ENCODE data around the gene HDLBP.

The HDLBP gene

DNA sequence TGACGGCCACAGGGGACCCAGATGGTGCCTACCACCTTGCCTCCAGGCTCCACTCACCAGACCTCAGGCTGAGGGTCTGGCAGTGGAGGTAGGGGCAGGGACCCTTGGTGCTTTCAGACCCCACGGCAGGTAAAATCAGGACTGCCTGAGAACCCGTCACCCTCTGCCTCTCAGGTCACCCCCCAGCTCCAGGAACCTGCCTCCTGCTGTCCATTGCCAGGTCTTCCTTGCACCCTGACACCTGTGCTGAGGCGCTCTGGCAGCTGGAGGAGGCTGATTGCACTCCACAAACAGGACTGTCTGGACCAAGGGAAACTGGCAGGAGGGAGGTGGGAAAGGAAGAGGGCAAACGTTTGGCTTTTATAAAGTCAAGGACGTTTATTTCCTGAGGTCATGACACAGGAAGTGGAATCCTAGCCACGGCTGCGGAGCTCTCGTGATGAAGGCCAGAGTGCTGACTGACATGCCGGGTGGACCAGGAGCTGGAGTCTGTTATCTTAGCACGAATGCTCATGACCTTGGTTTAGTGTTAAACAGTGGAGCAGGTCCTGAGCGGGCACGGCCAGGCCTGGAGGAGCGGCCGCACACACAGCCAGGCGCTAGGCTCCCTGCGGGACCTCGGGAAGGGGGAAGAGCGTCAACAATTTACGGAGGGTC is 86.5 kb downstream of the HDLBP start:
- no peak for DNase-seq (ENCODE audit: low spot score)

DNA sequence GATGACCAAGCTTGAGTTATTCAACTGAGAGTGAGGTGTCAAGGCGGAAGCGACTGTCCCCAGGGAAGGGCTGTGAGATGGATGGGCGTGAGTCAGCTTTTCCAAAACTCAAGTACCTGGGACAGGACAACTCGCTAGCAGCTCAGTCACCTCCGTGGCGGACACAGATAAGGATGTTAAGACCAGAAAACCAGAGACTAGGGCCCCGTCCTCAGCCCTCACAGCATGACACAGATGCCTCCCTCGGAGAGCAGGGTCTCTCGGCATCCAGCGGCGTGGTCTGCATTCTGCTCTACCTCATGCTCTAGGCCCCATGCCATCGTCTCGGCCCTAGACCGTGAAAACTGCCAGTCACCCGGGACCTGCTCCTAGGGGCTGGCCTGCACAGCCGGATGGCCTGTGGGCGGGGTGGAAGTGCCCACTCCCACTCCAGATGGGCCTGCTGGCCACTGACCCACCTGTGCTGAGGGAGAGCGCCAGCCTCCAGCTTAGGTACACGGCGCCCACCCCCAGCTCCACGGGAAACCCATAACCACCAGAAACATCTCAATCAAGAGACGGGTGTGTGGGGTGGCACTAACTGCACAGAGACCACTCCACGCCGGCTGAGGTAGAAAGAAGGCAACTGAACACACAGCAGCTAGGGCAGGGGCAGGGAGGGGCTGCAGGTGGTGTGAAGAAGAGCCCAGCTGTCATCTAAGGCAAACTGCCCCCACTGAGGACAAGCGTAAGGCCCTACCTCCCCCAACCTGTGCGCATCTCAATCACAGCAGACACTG is 87.2 kb downstream of the HDLBP start:
- DNase-seq (ENCODE audit: low spot score) = no peak

DNA sequence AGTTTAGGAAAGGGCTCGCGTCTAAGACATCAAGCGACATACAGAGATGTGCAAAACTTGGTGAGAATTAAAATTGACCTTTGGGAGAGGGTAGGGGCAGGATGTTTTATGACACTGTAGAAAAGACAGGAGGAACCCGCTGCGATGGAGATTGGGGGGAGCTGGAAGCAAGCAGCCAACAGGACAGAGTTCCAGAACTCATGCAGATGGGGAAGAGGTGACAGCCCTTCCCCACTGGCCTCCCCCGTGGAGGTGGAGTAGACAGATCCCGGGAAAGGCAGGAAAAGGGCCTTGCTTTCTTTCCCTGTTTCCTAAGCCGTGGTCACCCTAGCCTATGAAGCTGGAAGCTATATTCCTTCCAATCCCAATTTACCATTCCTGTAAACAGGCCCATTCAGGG is 87.9 kb downstream of the HDLBP start:
- no peak for DNase-seq (ENCODE audit: low spot score)

DNA sequence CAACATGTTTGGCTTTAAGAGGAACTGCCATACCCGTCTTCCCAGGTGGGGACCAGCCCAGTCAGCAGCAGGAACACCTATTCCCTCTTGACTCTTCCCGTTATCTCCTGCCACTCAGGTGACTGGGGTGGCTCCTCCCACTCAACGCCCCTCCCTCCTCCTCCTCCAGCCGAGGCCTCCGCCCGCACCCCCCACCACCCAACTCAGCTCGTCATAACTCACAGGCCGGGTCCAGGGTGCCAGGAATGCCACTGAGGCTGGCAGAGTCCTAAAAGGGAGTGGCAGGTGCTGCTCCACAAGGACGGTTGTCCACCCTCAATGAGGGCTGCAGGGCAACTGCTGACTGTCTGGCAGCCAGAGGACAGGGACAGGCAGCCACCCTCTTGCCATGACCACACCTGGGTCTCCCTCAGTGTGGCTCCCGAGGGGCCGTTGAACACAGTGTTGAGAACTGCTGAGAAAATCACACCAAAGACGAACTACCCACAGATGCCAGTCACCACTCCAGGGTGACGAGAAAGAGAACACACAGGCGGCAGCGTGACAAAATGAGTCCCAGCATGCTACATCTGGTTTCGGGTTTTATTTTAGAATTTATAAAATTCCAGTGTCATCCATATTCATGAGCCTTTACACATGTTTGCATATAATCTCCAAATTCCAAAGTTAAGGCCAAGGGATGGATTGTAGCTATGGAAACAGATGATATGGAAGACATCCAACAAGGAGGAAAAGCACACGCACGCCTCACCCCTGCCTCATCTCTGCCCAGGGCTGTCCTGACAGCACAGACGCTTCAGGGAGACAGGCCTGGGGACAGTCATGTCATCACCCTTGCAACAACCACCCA is 88.5 kb downstream of the HDLBP start:
- no peak for DNase-seq (ENCODE audit: low spot score)

DNA sequence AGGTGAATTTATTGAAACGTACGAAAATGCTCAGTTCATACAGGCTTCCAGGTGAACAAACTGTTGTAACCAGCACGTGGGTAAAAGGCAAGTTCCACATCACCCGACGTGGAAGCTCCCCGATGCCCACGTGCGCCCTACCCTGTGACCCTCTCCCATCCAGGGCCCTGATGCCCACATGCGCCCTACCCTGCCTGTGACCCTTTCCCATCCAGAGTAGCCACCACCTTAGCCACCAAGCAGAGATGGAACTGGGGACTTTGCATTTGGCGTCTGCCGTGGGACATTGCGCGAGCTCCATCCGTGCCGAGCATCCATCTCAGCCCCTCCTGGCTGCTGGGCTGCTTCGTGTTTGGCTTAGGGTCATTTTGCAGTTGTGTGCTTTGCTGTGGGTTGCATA is 89.5 kb downstream of the HDLBP start:
- no peak for DNase-seq (ENCODE audit: low spot score)

DNA sequence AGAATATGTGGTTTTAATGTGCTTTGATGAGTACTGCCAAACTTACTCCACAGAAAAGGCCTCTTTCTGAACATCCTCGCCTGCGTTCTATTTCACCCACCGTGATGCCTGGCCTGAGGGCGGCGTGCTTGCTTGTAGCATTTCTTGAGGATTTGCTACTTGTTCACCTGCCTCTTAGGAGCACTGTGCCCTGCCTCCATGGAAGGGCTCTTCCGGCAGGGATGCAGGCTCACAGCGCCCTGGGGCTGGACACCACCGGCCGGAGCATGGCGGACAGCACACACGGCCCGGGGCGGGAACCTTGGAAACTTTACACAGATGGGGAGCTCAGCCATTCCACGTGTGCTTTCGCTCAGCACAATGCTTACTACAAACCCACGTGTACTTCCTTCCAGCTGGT is 89.9 kb downstream of the HDLBP start:
- DNase-seq (ENCODE audit: low spot score) = no peak

DNA sequence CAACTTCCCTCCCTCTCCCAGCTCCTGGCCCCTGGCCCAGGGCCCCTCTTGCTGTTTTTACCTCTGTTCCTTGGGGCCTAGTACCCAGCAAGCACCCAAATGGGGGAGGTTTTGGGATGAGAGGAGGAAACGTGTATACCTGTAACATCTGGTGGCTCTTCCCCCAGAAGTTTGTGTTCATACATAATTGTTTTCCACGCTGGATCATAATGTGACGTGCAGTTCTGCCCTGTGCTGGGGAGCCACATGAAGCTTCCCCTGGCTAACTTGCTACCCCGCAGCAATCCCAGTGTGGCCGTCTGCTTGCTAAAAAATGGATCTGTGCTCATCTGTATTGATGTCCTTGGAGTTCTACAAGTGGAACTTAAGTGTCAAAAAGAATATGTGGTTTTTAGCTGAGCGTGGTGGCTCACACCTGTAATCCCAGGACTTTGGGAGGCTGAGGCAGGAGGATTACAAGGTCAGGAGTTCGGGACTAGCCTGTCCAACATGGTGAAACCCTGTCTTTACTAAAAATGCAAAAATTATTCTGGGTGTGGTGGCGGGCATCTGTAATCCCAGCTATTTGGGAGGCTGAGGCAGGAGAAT is 90.5 kb downstream of the HDLBP start:
- no peak for DNase-seq (ENCODE audit: low spot score)

DNA sequence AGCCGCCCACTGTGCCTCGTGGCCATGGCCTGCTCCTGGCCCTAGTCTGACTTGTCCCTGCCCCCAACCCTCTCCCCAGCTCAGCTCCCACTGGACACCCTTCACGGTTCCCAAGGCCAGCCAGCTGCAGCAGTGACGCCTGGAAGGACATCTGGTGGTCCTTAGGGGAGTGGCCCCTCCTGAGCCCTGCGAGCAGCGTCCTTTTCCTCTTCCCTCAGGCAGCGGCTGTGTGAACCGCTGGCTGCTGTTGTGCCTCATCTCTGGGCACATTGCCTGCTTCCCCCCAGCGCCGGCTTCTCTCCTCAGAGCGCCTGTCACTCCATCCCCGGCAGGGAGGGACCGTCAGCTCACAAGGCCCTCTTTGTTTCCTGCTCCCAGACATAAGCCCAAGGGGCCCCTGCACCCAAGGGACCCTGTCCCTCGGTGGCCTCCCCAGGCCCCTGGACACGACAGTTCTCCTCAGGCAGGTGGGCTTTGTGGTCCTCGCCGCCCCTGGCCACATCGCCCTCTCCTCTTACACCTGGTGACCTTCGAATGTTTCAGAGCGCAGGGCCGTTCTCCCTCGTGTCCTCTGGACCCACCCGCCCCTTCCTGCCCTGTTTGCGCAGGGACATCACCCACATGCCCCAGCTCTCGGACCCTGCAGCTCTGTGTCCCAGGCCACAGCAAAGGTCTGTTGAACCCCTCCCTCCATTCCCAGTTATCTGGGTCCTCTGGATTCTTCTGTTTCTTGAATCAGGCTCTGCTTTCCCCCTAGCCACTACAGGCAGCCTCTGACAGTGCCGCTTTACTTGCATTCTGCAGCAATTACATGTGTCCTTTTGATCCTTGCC is 91.2 kb downstream of the HDLBP start:
- DNase-seq (ENCODE audit: low spot score) = no peak

DNA sequence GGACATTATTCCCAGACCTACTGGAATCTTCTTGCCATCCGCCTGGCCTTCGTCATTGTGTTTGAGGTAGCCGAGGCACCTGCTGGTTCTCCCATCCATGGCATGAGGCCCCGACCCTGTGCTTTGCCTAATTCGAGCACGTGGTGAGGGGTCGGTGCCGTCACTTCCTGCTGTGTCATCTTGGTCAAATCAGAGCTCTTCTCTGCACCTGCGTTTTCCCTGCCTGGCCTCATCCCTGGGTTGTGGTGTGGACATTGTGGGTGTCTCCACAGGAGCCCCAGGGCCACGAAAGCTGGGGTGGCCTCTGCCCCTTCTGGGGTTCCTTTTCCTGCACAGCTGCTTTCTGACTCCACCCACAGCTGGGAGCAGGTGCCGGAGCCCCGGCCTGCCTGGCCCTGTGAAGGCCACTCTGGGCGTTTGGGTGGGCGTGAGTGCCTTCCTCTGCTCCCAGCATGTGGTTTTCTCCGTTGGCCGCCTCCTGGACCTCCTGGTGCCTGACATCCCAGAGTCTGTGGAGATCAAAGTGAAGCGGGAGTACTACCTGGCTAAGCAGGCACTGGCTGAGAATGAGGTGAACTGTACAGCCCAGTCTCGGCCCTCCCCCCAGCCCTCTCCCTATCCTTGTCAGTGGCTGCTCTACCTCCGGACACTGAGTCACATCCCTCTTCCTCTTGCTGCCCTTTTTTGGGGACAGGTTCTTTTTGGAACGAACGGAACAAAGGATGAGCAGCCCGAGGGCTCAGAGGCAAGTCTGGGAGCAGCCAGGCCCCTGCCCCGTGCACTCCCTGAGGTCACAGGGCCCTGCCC is 92.1 kb downstream of the HDLBP start:
- no peak for DNase-seq (ENCODE audit: low spot score)

DNA sequence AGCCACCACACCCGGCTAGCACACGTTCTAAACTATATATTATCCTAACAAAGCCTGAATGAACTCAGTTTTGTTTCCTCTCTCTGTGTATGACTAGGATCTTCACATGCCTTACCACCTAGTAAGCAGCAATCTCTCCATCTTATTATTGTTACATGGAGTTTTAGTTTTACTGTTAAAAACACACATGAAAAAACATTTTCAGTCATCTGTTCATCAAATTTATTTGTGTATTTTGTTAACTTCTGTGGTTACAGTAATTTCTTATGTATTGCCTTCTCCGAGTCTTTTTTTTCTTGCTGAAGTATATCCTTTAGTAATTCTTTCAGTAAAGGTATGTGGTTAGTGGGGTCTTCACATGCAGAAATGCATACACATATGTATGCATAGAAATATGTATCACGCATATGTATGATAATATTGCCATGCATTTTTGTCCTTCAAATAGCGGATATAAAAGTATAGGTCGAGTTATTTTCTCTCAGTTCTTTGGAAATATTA is 95.6 kb downstream of the HDLBP start:
- DNase-seq (ENCODE audit: low spot score) = no peak

DNA sequence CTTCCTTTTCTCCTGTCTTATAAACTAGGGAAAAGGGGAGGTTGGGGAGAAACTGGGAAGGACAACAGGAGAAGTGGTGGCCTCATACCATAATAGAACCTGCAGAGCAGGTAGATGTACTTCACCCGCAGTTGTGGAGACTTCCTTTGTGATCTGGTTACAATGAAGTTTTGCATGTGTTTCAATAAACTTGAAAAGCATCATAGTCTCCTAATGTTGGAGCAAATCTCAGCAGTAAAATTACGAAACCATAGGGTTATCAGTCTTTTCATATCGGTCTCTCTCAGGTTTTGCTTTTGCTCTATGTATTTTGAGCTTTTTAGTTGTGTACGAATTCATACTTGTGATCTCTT is 96.5 kb downstream of the HDLBP start:
- DNase-seq (ENCODE audit: low spot score) = no peak

DNA sequence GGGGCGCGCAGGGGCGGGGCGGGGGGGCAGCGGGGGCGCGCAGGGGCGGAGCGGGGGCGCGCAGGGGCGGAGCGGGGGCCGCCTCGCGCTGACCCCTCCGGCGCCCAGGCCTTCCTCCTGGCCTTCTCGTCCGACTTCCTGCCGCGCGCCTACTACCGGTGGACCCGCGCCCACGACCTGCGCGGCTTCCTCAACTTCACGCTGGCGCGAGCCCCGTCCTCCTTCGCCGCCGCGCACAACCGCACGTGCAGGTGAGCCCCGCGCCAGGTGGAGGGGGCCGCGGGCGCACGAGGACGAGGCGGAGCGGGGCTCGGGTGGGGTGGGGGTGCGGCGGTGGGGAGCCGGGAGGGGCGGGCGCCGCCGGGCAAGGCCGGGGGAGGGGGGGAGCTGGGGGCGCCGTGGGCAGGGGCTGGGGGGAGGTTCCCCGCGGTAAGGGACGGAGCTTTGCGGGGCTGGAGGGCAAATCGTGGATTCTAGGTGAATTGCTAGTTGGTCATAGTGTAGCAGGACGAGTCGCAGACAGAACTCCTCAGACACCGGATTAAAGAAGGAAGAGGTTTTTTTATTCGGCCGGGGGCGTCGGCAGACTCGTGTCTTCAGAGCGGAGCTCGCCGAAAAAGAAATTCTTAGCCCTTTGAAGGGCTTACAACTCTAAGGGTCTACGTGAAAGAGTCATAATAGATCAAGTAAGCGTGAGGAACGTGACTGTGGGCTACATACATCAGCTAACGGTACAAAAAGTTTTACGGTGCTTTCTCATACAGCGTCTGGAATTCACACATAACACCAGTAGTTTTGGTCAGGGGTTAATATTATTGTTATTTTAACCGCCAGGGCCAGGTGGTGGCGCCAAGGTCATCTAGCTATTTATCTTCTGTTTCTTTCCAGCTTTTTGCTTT is 97.1 kb downstream of the HDLBP start:
- peak; percentile 81 for DNase-seq (ENCODE audit: low spot score)

DNA sequence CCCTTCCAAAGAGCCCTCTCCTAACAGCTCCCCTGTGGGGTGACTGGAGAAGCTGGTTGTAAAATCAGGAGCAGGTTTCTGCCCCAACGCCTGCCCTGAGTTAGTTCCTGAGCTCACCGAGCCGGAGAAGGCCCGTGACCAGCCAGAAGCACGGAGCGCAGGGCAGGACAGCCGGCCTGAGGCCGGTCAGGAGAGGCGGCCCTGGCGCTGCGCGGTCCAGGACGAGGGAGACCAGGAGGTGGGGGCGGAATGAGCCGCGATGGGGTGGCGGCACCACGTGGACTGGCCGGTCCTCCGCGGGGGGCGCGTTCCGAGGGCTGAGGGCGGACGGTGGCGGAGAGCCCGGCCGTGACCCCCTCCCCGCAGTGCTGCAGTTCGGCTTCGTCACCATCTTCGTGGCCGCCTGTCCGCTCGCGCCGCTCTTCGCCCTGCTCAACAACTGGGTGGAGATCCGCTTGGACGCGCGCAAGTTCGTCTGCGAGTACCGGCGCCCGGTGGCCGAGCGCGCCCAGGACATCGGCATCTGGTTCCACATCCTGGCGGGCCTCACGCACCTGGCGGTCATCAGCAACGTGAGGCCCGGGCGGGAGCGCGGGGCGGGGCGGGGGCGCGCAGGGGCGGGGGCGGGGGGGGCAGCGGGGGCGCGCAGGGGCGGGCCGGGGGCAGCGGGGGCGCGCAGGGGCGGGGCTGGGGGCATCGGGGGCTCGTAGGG is 98.0 kb downstream of the HDLBP start:
- DNase-seq (ENCODE audit: low spot score) = peak; percentile 94

DNA sequence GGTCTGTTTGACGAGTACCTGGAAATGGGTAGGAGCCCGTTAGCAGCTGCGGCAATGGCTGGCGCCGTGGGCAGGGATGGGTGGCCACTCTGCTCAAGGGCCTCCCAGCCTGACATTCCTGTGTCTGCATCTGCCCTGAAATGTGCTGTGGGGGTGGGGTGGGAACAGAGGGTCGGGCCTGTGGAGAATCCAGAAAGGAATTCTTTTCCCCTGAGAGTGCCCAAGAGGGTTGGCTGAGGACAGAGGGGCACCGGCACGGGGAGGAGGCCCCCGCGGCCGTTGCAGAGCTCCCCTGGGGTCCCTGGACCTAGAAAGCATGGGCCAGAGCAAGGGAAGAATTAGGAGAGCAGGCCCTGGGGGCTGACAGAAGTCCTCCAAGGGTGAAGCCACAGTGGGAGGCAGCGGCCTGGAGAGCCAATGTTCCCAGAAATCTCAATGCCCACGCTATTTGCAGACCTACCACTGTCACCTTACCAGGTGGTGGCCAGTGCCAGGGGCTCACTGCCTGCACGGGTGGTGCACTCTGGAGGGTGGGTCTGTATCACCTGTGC is 99.2 kb downstream of the HDLBP start:
- no peak for DNase-seq (ENCODE audit: low spot score)

DNA sequence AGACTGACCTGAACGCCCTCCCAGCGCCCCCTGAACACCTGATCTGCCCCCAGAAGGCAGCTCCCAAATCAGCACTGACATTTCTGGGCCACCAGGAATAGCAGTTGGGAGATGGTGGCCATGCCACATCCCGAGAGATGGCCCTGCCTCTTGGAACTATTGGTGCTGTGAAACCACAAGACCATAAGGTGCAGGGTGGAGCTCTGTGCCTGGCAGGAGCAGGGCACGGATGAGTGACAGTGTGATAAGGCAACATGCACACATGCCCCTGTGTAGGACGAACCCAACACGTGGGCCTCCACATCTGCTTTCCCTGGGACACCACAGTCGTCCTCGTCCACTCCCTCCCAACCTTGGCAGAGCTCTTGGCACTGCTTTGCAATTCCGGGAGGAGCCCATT is 100.1 kb downstream of the HDLBP start:
- no peak for DNase-seq (ENCODE audit: low spot score)

DNA sequence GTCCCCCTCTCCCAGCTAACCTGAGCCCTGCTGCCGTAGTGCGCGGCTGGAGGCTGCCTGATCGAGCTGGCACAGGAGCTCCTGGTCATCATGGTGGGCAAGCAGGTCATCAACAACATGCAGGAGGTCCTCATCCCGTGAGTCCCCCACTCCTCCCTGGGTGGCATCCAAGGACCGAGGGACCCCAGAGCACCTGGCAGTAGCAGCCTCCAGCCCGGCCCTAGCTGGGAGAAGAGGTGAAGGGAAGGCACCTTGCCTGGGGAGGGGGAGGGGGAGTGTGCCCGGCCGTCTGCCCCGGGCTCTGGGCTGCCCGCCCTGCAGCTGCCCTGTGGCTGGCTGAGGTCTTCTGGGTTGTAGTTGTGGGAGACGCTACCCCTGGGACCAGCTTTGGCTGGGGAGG is 100.7 kb downstream of the HDLBP start:
- no peak for DNase-seq (ENCODE audit: low spot score)

DNA sequence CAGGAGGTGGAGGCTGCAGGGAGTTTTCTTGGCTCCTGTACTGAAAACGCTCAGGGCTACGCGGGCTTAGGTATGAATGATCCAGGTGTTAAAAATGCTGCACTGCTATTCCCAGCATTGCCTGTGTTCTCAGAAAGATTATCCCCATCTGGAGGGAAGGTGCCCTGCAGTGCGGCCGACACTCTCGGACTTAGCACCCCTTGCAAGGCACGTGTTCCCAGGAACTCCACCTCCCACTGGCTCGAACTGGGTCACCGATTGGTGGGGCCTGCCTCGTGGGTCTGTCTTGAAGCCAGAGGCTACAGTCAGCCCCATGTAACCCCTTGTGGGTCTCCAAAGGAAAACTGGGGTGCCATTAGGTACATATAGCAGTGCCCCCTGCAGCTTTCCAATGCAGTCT is 101.3 kb downstream of the HDLBP start:
- DNase-seq (ENCODE audit: low spot score) = no peak

DNA sequence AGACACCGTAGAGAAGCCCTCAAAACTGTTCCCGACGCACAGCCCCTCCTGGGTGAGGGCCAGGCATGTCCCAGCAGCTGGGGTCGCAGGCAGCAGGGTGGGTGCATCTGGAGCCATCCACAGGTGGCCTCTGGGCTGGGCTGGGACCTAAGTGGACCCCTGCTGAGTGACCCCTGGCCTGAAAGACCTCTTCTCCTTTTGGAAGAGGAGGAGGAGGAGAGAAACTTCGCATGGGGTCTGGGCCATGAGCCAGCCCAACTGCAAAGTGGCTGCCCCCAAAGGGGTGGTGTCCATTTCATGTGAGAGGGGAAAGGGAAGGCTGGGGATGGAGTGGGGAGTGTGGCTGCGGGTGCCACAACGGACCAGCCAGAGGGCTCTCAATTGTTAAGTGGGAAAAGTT is 101.9 kb downstream of the HDLBP start:
- no peak for DNase-seq (ENCODE audit: low spot score)

DNA sequence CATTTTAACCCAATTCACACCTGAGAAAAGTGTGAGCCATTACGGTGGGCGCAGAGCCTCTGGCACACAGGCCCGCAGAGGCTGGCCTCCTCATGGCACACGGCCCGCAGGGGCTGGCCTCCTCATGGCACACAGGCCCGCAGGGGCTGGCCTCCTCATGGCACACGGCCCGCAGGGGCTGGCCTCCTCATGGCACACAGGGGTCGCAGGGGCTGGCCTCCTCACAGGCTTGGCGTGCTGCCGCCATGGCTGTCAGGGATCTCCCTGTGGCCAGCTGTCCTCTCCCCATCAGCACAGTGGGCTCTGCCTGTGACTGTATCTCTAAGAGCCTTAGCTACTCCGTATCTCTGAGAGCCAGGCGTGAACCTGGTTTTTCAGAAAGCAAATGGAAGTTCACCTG is 102.4 kb downstream of the HDLBP start:
- DNase-seq (ENCODE audit: low spot score) = no peak
